Activated CD8-positive, alpha-beta T cell treated with anti-CD3 and anti-CD28 coated beads for 36 hours (primary cell): ENCODE results near the gene MAPK12. TPM values are rescaled to one million over a fixed set of nuclear protein-coding genes. Genes with fewer than 3 reads are reported as not detected.
A peak's percentile ranks its signal among the peaks of the same experiment; 100 is the strongest.

Source experiments
- ATAC-seq: fragments of 200-7000 bp; cut with Tn5 transposase; one replicate; pipeline ENCODE4 v1.10.0; 2021; ENCODE audit warnings: mild to moderate bottlenecking, moderate library complexity
- CTCF ChIA-PET: fragments of 350-600 bp; sonication (Branson Sonifier 250); formaldehyde crosslinking; loops from one replicate; lab custom pipeline; 2021; ENCODE audit warnings: antibody characterized with exemption; lab: Charles Lee
- POLR2A ChIA-PET: fragments of 350-600 bp; sonication (Branson Sonifier 250); formaldehyde crosslinking; loops from one replicate; lab custom pipeline; 2021; ENCODE audit warnings: antibody characterized with exemption; lab: Charles Lee
- DNase-seq: peaks from one replicate; pipeline ENCODE4 v3.0.0-alpha.2; 2020
- H3K27ac Mint-ChIP-seq: one replicate; pipeline ENCODE4 v1.8.0; 2021; ENCODE audit warnings: mild to moderate bottlenecking, mixed read lengths
- H3K27me3 Mint-ChIP-seq: one replicate; pipeline ENCODE4 v1.8.0; 2021; ENCODE audit warnings: mixed read lengths
- H3K36me3 Mint-ChIP-seq: one replicate; pipeline ENCODE4 v1.8.0; 2021; ENCODE audit warnings: low read depth, mixed read lengths
- H3K4me1 Mint-ChIP-seq: one replicate; pipeline ENCODE4 v1.8.0; 2021; ENCODE audit warnings: low read depth, mixed read lengths
- H3K4me3 Mint-ChIP-seq: one replicate; pipeline ENCODE4 v1.8.0; 2021; ENCODE audit warnings: mild to moderate bottlenecking, moderate library complexity, mixed read lengths
- H3K9me3 Mint-ChIP-seq: one replicate; pipeline ENCODE4 v1.8.0; 2021; ENCODE audit warnings: mixed read lengths
- intact Hi-C: fragments of 100-400 bp; cut with micrococcal nuclease; formaldehyde crosslinking; loops from one replicate; pipeline ENCODE4 v1.10.0; 2022
- total RNA-seq, 2 experiments: library from RNA; stranded (reverse); gene quantifications; one replicate each; pipeline ENCODE4 v1.2.3, GENCODE V29; 2021
- TF ChIP-seq, protein P1 (sequence below): fragments of 200-600 bp; IDR thresholded peaks from one replicate; pipeline ENCODE4 v1.8.0; 2022; ENCODE audit warnings: antibody characterized with exemption, mild to moderate bottlenecking

The MAPK12 gene
- total RNA-seq, 2 experiments from 2014 or later: 7.9 to 9.2 TPM

DNA sequence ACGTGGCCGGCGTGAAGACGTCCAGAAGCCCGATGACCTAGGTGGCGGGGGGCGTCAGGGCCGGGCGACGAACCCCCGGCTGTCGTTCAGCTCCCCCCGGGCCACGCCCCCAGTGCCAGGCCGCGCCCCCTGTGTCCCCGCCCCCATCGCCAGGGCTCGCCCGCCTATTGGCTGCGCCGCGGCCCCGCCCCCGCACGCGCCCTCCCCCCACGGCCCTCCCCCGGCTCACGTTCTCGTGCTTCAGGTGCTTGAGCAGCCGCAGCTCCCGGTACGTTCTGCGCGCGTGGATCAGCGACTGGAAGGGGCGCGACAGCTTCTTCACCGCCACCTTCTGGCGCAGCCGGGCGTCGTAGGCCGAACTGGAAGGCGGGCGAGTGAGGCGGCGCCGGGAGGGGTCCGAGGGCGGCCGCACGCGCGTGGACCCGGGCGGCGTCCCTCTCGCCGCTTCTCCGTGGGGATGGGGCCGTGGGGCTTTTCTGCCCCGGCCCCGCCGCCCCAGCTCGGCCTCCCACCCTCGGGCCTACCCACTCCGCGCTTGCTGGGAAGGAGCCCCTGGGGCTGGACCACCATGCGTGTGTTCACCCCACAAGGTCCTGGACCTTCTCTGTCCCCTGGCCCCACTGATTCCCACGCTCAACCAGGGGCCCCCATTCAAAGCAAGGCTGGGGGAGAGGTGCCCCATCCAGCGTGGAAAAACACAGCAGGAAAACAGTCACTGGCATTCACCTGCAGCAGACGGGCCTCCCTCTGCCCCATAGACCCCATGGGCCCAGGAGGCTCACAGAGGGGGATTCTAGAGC, 6.3 kb upstream of the MAPK12 start:
- TF ChIP-seq, protein P1, sequence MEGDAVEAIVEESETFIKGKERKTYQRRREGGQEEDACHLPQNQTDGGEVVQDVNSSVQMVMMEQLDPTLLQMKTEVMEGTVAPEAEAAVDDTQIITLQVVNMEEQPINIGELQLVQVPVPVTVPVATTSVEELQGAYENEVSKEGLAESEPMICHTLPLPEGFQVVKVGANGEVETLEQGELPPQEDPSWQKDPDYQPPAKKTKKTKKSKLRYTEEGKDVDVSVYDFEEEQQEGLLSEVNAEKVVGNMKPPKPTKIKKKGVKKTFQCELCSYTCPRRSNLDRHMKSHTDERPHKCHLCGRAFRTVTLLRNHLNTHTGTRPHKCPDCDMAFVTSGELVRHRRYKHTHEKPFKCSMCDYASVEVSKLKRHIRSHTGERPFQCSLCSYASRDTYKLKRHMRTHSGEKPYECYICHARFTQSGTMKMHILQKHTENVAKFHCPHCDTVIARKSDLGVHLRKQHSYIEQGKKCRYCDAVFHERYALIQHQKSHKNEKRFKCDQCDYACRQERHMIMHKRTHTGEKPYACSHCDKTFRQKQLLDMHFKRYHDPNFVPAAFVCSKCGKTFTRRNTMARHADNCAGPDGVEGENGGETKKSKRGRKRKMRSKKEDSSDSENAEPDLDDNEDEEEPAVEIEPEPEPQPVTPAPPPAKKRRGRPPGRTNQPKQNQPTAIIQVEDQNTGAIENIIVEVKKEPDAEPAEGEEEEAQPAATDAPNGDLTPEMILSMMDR: peak; percentile 27
- Mint-ChIP-seq H3K4me3 (no peak overlapping the region), H3K4me1 (peaks cover 8% of the 10 kb centered on the region), H3K27me3 (peaks cover 13% of the 10 kb centered on the region), H3K27ac (no peak overlapping the region), H3K36me3 (no peaks in the 10 kb centered on the region), H3K9me3 (no peaks in the 10 kb centered on the region)
- ATAC-seq: peak; percentile 8
- intact Hi-C loops: no loop called here
- POLR2A ChIA-PET: interaction anchor here (0.6 to 0.9 kb wide), 3 partner anchors 12 to 16 kb away, joined by 3 read pairs; no protein-coding TSS in a partner anchor
- peak; percentile 54 for DNase-seq
- CTCF ChIA-PET: interaction anchor here (0.6 to 3.1 kb wide), 5 partner anchors 12 to 258 kb away, joined by 3 to 22 read pairs (median 3); partner anchors contain the start of genes HDAC10 and SCO2

DNA sequence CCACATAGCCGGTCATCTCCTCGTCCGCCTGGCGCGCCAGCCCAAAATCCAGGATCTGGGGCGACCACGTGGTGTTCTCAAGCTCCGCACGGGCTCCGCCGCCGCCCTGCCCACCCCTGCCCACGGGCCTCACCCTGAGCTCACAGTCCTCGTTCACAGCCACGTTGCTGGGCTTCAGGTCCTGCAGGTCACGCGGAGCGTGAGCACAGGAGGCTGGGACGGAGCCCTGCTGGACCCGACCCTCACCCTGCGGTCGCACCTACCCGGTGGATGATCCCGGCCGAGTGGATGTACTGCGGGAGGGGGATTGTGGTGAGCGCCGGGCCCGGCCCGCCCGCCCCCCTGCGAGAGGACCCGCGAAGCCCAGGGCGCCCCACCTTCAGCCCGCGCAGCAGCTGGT, 5.5 kb upstream of the MAPK12 start:
- ATAC-seq: no peak
- ChIA-PET CTCF (interaction anchor here (1.1 to 3.1 kb wide), 4 partner anchors 11 to 259 kb away, joined by 3 to 22 read pairs (median 5); partner anchors contain the start of genes HDAC10 and SCO2), POLR2A (interaction anchor here (0.9 kb wide), 1 partner anchor 16 kb away, joined by 3 read pairs; no protein-coding TSS in a partner anchor)
- peaks cover 14% of the 10 kb centered on the region for H3K4me1 Mint-ChIP-seq
- no peak overlapping the region for H3K4me3 Mint-ChIP-seq
- DNase-seq: no peak
- TF ChIP-seq, protein P1: no peak
- no peak overlapping the region for H3K27ac Mint-ChIP-seq
- intact Hi-C loops: no loop called here
- H3K9me3 Mint-ChIP-seq: no peaks in the 10 kb centered on the region
- no peaks in the 10 kb centered on the region for H3K36me3 Mint-ChIP-seq
- H3K27me3 Mint-ChIP-seq: peaks cover 16% of the 10 kb centered on the region

DNA sequence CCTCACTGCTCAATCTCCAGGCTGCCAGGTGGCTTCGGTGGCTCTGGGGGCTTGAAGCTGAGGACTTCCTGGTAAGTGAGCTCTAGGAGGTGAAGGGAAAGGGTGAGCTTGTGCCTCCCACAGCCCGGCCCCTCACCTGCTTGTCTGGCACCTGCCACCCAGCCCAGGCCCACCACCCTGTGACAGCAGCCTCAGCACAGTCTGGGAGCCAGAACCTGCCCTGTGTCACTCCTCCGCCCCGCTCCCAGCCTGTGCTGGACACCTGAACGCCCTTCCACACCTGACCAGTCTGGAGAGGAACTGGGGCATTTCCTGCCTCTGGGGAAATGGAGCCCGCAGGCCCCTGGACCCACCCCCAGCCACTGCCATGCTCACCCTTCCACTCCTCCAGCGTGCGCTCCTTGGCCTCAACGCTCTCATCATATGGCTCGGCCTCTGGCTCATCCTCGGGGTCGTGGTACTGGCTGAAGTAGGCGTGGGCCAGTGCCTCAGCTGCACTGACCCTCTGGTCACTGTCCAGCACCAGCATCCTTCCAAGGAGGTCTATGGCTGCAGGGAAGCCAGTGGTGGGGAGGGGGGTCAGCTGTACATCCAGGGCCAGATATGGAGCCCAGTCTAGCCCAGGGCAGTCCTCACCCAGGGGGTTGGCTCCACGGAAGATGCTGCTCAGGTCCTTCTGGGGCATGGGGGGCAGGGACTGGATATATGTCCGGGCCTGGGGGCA, 3.6 kb upstream of the MAPK12 start:
- no peaks in the 10 kb centered on the region for H3K9me3 Mint-ChIP-seq
- CTCF ChIA-PET: interaction anchor here (1.8 kb wide), 1 partner anchor 13 kb away, joined by 7 read pairs; no protein-coding TSS in a partner anchor
- H3K4me1 Mint-ChIP-seq: peaks cover 12% of the 10 kb centered on the region
- H3K27ac Mint-ChIP-seq: no peak overlapping the region
- H3K36me3 Mint-ChIP-seq: no peaks in the 10 kb centered on the region
- ATAC-seq (no peak), DNase-seq (no peak)
- H3K4me3 Mint-ChIP-seq: no peak overlapping the region
- TF ChIP-seq, protein P1: no peak
- POLR2A ChIA-PET: no interaction called here
- H3K27me3 Mint-ChIP-seq: peaks cover 15% of the 10 kb centered on the region
- intact Hi-C loops: no loop called here

DNA sequence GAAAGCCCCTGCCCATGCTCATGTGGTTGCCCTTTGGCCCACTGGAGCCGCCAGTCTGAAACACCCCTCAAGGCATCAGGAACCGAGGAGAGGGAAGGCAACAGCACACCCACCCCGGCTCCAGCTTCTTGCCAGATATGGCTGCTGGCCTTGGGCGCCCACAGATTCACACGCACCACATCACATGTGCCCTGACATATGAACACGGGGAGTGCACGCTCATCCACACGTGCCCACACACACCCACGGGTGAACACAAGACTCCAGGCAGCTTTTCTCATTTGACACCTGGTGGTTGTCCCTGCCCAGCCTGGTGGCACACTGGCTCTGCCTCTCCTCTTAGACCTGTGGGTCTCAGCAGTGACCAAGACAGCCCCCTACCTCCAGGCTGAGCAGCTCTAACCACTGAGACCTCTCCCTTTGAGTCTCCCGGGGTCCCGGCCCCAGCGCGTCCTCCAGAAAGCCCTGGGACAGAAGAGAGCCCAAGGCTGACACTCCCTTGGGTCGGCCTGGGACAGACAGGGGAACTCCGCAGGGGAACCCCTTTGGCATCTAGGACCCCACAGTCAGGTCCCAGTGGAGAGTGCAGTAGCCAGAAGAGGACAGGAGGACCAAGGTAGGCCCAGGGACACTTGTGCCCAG, 2.7 kb upstream of the MAPK12 start:
- CTCF ChIA-PET: interaction anchor here (1.5 kb wide), 1 partner anchor 12 kb away, joined by 4 read pairs; no protein-coding TSS in a partner anchor

More for the DNA sequence above, 2.7 kb upstream of the MAPK12 start:
- Mint-ChIP-seq H3K27ac (no peak overlapping the region), H3K9me3 (no peaks in the 10 kb centered on the region), H3K4me3 (no peak overlapping the region), H3K4me1 (peaks cover 9% of the 10 kb centered on the region), H3K27me3 (peaks cover 15% of the 10 kb centered on the region), H3K36me3 (no peaks in the 10 kb centered on the region)
- POLR2A ChIA-PET: no interaction called here
- DNase-seq (no peak), ATAC-seq (no peak)
- intact Hi-C loops: no loop called here
- TF ChIP-seq, protein P1: no peak
